ENCODE measurements around the gene KCNK13.
"Not testable (repeated sequence)": the region's sequence is repeated elsewhere in the genome, so short reads cannot be mapped to it uniquely, and the experiment has no call there.

Gene KCNK13

DNA sequence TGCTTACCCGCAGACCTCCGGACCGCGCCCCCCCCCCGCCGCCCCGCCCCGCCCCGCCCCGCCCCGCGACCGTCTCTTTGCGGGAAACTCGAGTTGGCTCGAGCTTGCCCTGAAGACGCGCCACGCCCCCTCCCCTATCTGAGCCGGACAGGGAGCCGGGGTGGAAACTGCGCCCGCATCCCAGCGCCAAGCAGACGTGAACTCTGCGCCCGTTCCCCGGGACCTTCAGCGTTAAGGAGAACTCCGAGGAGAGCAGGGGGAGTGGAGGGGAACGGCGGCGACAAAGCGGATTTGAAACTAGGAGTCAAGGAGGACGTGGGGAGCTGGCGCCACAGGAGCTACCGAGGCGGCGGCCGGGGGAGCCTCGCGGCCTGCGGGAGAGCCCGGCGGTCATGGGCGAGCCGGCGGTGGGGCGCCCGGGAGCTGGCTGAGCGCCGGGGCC is at the start of gene KCNK13:
Gene KCNK13 (plus strand): TSS at position 310 of the 442 bp plus-strand sequence. CDS start 212 bp downstream, outside the sequence.
- no peak for DNase-seq (ENCODE audit: low read depth)

DNA sequence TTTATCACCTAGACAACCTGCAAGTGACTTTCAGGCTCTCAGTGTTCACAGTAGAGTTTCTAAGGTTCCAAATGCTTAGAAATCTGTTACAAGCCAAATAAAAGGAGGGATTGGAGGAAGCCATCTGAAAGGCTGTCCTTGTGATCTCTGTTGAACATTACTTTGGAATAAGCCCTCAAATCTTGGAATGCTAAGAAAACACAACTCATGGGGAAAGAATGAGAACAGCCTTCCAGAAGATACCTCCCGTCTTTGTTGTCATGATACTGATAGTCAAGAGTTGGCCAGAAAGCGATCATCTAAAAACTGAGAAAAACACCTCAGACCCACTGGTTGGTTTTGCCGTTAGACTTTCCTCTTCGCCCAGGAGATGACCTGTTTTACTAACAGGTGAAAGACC is 44.4 kb upstream of the KCNK13 start:
- DNase-seq (ENCODE audit: low read depth): no peak

DNA sequence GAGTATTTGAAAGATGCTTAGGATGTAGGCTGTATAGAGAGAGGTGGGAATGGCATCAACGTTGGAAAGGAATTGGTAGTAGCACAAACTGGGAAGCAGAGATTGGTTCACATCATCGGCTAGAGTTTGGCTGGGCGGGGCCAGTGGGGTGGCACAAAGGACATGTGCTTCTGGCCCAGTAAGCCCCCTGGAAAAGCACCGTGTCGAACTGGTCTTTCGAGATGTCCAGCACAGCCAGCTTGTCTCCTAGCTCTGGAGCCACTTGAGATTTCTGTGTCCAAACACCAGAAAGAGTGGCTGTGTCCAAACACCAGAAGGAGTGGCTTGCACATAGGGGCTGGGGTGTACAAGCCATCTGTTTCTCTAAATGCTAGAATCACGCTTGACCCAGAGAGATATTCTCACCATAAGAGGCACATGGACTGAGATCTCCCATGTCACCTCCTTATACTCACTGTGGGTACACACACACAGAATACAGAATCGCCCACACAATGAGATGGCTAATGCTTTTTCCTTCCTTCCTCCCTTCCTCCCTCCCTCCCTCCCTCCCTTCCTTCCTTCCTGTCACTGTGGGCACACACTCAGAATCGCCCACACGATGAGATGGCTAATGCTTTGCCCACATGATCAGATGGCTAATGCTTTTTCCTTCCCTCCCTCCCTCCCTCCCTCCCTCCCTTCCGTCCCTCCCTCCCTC is 41.8 kb upstream of the KCNK13 start:
- no peak for DNase-seq (ENCODE audit: low read depth)

DNA sequence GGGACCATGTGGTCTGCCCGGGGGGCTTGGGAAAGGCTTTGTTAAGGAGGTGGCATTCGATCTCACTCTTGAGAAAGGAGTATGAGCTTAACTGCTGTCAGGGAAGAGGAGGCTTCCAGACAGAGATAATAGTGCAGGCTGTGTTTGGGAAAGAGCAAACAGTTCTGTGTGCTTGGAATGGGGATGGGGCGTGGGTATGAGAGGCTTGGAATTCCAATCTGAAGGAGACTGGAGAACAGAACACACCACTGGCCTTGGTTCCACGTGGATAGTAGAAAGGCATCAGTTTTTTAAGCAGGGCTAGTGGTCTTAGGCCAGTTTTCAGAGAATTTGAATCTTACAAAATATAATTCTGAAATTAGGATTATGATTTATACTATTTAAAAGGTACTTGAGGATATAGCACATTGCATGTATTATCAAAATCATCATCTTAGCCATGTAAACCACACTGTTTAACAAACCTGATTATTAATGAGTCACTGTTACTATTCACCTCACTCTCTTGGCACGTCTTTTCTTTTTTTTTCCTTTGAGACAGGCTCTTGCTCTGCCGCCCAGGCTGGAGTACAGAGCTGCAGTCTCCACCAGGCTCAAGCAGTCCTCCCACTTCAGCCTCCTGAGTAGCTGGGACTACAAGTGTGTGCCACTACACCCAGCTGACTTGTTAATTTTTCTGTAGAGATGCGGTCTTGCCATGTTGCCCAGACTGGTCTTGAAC is 38.5 kb upstream of the KCNK13 start:
- no peak for DNase-seq (ENCODE audit: low read depth)

DNA sequence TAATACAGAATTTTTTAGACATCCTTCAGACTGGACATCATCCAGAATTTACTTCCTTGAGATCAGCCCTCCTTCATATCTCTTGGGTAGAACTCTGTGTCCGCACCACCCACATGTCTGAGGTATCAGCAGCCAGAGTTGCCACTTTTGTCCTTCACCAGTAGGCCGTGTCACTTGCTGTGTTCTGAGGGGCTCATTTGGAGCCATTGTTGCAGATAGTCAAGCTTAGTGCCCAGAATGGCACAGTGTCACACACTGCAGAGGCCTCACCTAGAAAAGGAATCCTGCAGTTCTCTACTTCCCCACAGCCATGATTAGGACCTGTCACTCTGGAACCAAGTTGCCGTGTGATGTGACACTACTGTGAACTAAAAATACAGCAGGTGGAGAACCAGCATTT is 36.9 kb upstream of the KCNK13 start:
- DNase-seq (ENCODE audit: low read depth): no peak

DNA sequence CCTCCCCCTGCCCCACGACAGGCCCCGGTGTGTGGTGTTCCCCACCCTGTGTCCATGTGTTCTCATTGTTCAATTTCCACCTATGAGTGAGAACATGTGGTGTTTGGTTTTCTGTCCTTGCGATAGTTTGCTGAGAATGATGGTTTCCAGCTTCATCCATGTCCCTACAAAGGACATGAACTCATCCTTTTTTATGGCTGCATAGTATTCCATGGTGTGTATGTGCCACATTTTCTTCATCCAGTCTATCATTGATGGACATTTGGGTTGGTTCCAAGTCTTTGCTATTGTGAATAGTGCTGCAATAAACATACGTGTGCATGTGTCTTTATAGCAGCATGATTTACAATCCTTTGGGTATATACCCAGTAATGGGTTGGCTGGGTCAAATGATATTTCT is 35.2 kb upstream of the KCNK13 start:
- DNase-seq (ENCODE audit: low read depth): not testable (repeated sequence)

DNA sequence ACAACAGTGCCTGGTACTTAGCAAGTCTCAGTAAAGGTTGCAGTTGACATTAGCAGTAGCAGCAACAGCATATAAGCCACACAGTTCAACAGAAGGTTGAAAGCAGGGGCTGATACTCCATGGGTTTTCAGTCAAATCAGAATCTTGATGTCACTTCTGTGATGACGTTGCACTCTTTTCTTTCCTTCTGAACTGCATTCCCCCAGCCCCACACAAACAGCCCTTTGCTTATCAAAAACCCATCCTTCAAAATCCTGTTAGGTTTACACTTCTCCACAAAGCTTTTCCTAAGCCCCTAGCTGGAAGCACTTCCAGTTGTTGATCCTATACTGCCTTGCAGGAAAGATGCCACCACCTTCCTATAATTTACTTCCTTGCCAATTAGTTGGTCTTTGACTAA is 34.0 kb upstream of the KCNK13 start:
- no peak for DNase-seq (ENCODE audit: low read depth)

DNA sequence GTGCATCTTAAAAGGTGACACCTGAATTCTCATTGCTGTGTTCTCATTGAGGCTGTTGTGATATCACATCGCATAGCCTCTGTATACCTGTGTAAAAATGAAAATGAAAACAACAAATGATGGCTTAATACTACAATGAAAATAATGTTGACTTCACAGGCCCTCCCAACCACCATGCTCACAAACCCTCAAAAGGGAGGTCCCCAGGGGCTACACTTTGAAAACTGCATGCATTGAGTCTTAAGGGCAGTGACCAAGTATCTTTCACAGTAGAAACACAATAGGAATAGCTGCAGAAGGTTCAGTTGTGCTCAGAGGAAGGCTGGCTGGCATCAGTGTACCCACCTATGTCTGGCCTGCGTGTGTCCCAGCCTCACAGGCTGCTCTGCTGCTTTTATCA is 27.6 kb upstream of the KCNK13 start:
- DNase-seq (ENCODE audit: low read depth): no peak

DNA sequence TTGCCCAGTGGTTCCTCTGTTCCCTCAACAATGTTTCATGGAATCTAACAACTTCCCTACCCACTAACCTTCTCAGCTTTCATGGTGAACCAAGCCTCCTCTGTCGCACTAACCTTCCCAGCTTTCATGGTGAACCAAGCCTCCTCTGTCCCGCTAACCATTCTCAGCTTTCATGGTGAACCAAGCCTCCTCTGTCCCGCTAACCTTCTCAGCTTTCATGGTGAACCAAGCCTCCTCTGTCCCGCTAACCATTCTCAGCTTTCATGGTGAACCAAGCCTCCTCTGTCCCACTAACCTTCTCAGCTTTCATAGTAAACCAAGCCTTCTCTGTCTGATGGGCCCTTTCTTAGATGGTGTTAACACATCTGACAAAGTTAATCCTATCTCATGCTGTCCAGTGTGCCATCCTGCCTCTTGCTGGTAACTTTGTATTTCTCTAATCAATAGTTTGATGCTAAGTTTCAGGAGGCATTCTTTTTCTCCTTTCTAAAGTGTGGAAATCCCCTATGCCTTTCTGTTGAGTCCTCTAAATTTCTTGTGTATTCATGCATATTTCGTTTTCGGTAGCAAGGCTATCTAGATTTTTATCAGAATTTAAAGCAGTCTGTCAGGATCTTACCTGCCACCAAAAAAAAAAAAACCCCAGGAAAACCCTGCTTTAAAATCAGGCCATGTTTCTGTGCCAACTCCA is 26.8 kb upstream of the KCNK13 start:
- DNase-seq (ENCODE audit: low read depth): no peak

DNA sequence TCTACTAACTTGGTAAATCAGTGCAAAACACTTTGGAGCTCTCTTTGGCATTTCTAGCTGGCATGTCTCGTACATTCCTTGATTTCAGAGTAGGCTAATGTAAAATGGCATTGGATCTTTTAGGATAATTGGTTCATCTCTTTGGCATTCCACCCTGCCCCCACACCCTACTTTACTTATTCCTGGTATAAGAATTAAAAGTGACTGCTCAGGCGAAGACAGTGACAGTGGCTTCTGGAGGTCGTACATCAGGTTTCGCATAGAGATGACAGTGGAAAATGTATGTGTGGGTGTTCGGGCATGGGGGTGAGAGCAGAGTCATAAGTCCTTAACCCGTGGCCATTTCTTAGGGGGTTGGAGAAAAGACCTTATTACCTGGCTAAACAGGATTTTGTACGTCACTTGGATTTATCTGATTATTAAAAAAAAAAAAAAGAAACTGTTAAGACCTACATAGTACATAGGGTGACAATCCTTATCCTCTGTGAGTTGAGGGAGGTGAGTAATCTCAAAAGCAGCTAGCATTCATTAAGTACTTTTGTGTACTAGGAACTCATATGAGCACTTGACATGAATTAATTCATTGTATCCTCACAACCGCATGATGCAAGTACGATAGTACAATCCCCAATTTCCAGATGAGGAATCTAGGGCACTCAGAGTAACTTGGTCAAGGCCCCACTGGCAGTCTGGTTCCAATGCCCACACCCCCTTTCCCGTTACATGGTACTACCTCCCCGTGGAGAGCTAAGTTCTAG is 22.4 kb upstream of the KCNK13 start:
- no peak for DNase-seq (ENCODE audit: low read depth)

DNA sequence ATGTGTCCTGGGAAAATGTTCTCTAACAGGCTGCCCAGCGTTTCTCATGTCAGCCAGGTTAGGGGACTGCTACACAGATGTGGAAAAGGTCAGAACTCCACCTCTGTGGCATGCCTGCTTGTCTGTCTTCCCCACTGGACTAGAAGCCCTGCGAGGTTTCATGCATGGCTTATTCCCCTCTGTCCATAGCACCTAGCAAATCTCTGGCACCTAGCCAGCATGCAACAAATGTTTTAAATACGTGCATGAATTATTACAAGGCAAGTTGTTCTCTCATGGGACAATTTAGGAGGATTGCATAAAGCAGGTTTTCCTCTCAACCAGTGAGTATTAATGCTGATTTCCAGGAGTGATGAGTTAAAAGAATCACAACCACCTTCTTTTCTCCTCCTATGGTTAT is 21.4 kb upstream of the KCNK13 start:
- DNase-seq (ENCODE audit: low read depth): no peak

DNA sequence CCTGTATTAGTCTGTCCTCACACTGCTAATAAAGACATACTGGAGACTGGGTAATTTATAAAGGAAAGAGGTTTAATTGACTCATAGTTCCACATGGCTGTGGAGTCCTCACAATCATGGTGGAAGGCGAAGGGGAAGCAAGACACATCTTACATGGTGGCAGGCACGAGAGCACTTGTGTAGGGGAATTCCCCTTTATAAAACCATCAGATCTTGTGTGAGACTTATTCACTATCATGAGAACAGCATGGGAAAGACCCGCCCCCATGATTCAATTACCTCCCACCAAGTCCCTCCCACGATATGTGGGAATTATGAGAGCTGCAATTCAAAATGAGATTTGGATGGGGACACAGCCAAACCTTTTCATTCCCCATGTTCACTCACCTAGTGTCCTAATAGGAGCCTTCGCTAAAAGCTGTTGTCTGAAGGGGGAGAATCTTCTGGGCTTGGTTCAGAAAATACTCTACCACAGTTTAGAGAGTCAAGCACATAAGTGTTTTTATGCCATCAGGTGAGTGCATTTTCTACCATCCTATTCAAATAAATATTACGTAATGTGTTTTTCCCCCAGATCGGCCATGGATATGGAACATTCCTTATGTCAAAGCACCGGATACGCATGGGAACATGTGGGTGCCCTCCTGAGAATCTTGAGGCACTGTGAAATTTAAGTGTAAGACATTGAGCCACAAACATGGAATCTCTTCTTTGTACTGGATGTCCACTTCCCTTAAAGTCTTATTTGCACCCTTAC is 19.1 kb upstream of the KCNK13 start:
- no peak for DNase-seq (ENCODE audit: low read depth)

DNA sequence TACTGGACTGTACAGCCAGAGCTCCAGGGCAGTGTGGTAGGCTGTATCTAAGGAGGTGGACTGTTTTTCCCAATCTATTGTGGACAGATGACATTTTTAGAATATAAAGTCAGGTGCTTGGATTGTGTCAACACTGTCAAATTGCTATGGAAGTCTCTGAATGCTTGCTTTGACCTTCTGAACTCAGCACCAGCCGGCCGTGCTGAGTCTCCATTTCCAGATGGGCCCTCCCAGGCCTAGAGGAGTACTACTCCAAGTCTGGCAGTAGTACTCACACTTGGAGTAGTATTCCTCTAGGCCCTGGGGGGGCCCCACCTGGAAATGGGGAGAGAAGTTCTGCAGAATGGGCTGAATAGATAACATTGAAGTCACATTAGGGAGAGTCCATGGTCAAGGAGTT is 16.2 kb upstream of the KCNK13 start:
- no peak for DNase-seq (ENCODE audit: low read depth)

DNA sequence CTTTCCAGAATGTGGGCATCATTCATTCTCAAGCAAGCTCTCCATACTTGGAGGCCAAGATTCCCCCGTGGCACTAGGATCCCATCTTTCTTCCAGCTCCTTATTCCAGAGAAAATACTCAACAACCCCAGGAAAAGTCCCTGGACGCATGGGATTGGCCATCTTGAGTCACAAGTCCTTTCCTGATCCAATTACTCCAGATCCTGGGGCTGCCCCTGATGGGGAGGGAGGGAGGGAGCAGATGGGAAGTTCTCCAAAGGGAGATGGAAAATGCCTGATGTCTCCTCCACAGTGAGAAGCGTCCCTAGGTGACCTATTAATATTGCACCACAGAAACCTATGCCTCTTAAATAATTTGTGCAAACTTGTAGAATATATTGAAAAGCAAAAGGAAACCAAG is 12.4 kb upstream of the KCNK13 start:
- no peak for DNase-seq (ENCODE audit: low read depth)

DNA sequence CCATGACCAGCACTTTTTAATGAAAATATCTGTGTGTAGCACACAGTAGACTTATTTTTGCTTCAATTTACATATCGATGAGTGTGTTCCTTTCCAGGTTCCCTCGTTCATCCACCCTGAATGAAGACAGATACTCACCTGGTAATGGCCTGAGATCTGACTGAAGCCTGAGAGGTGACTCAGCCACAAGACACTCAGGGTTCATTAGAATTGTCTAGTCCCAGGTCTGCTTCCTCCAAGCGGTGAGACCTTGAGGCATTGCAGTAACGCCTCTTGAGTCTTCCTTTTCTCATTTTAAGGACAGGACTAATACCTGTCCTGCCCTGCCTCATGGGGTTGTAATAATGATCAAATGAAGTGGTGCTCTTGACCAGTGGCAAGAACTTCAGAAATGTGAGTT is 11.5 kb upstream of the KCNK13 start:
- no peak for DNase-seq (ENCODE audit: low read depth)

DNA sequence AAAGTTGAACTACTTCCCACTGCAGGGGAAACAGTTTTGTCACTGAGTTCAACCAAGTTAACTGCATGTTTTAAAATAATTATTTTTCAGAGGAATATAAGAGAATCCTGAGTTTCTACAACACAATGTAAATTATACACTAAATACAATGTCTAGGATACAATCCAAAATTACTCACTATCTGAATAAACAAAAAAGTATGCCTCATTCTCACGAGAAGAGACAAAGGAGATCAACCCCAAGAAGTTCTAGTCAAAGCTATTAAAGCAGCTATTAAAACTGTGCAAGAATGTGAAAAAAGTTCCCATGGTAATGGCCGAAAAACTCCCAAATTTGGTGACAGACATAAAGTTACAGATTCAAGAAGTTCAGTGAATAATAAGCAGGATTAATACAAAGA is 8.8 kb upstream of the KCNK13 start:
- peak; percentile 16 for DNase-seq (ENCODE audit: low read depth)

DNA sequence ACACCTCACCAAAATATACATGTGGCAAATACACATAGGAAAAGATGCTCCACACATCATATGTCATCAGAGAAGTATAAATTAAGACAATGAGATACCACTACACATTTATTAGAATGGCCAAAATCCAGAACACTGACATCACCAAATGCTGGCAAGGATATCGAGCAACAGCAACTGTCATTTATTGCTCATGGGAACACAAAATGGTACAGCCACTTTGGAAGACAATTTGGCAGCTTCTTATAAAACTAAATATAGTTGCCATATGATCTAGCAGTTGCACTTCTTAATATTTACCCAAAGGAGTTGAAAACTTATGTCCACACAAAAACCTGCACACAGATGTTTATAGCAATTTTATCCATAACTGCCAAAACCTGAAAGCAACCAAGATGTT is 7.0 kb upstream of the KCNK13 start:
- DNase-seq (ENCODE audit: low read depth): no peak

DNA sequence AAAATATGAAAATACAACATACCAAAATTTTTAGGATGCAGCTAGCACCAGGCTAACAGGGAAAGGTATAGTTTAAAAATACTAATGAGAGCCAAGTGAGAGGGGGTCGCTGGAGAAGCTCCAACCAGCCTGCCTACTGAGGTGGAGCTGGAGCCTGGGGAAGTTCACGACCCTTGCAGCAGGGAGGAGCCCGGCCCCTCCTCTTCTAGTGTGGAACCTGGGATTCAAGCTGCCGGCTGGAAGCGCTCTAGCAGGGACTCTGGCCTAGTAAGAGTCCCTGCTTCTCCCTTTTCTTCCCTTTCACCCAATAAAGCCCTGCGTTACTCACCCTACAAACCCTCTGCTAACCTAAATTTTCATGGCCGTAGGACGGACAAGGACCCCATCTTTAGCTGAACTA is 5.0 kb upstream of the KCNK13 start:
- no peak for DNase-seq (ENCODE audit: low read depth)

DNA sequence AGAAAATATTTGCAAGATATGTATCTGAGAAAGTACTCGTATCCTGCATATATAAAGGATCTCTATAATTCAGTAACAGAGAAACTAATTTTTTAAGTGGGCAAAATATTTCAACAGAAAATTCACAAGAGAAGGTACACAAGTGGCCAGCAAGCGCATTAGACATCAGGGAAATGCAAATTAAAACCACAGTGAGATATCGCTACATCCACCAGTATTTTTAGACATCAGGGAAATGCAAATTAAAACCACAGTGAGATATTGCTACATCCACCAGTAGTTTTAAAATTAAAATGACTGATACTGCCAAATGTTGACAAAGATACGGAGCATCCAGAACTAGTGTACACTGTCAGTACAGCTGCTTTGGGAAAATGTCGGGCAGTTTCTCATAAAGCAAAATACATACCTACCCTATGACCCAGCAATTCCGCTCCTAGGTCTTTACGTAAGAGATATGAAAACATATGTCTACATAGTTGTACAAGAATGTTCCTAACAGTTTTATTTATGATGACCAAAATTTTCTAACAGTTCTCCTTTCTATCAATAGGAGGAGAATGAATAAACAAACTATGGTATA is 2.8 kb upstream of the KCNK13 start:
- no peak for DNase-seq (ENCODE audit: low read depth)

DNA sequence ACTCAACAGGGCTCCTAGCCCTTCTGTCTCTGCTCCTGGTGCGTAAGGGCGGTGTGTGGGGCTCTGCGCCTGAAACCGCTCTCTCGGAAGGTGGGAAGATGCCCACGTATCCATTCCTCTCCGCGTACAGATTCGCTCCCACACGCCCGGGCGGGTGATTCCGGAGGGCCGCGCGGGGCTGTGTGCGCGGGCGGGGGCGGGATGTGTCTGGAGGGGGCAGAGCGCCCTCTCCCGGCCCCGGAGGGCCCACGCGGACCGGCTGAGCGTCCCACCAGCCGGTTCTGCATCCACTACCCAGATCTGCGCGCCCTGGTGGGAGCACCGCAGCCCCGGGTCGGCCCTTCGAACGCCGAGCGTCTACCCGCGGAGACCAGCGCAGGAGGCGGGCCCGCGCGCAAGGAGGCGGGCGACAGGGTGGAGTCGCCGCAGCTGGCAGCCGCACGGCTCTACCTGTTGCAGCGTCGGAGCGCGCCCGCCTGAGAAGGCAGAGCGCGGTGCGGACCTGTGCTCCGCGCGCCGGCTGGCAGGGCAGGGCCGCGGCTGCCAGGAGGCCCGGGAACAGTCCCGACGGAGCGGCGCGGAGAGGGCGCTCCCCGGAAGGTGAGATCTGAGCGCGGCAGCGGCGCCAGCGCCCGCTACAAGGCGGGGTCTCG is 1.4 kb upstream of the KCNK13 start:
- no peak for DNase-seq (ENCODE audit: low read depth)
